Heart right ventricle (tissue), 16 donors: ENCODE measurements around the gene CPXM1. TPM values are rescaled to one million over a fixed set of nuclear protein-coding genes. Genes with fewer than 3 reads are reported as not detected.

ENCODE experiments used
- ATAC-seq, 8 donors: fragments of 200-7000 bp; cut with Tn5 transposase; one replicate each; pipeline ENCODE4 v1.9.1; 2020; ENCODE audit warnings: mild to moderate bottlenecking in 8 of 8, moderate library complexity in 8 of 8, moderate number of reproducible peaks in 1 of 8
- DNase-seq, 2 donors: peaks; one replicate each; pipeline ENCODE4 v3.0.0-alpha.2; 2020
- H3K27ac ChIP-seq, 10 donors: fragments of 200-600 bp; sonication (generic) in 2 of 10; one replicate each; pipeline versions ENCODE4 v1.5.0 to v1.8.0; 2020 to 2022; ENCODE audit warnings: mild to moderate bottlenecking in 3 of 10
- H3K27me3 ChIP-seq, 7 donors: fragments of 200-600 bp; one replicate each; pipeline ENCODE4 v1.8.0; 2021 to 2022; ENCODE audit warnings: mild to moderate bottlenecking in 2 of 7
- H3K36me3 ChIP-seq, 9 donors: fragments of 200-600 bp; sonication (generic) in 1 of 9; one replicate each; pipeline versions ENCODE4 v1.5.0 to v1.8.0; 2020 to 2022; ENCODE audit warnings: mild to moderate bottlenecking in 2 of 9
- H3K4me1 ChIP-seq, 9 donors: fragments of 200-600 bp; sonication (generic) in 1 of 9; one replicate each; pipeline versions ENCODE4 v1.5.0 to v1.8.0; 2020 to 2022; ENCODE audit warnings: mild to moderate bottlenecking in 4 of 9
- H3K4me3 ChIP-seq, 10 donors: fragments of 200-600 bp; sonication (generic) in 2 of 10; one replicate each; pipeline versions ENCODE4 v1.5.0 to v1.8.0; 2020 to 2022; ENCODE audit warnings: mild to moderate bottlenecking in 7 of 10, moderate library complexity in 2 of 10
- H3K9me3 ChIP-seq, 11 donors: fragments of 200-600 bp in 10 of 11; sonication (generic) in 2 of 11; one replicate each; pipeline versions ENCODE4 v1.5.0 to v1.8.0; 2013 to 2022; ENCODE audit warnings: mild to moderate bottlenecking in 2 of 11, control low read depth in 1 of 11, moderate library complexity in 1 of 11
- CTCF ChIP-seq, 9 donors: fragments of 200-600 bp; sonication (generic) in 2 of 9; IDR thresholded peaks; one replicate each; pipeline versions ENCODE4 v1.5.0 to v1.8.0; 2021 to 2022; ENCODE audit warnings: antibody characterized with exemption in 9 of 9, mild to moderate bottlenecking in 5 of 9, moderate library complexity in 1 of 9
- WGBS, 2 donors: extraction: QIAGEN DNeasy Blood & Tissue Kit; methylation state at CpG; one replicate each; pipeline ENCODE4 v1.1.7; 2013; ENCODE audit warnings: inconsistent platforms in 1 of 2; 5-methylcytosine and 5-hydroxymethylcytosine counted together
- intact Hi-C, 10 donors: fragments of 100-400 bp; cut with DNase I; formaldehyde crosslinking; loops; one replicate each; pipeline versions ENCODE4 v1.11.1 to v1.14.2; 2022
- polyA plus RNA-seq, 2 donors: library from polyadenylated mRNA; stranded (reverse); fragments of 200-250 nt; gene quantifications; one replicate each; pipeline ENCODE4 v1.2.3, GENCODE V29; 2013
- total RNA-seq, 10 donors: library from RNA; stranded (reverse); fragmentation: NEBNext Ultra II Directional in 3 of 10; extraction: Animal tissue kit (Norgen Biotek cat#: 25700) in 3 of 10; gene quantifications; one replicate each; pipeline versions ENCODE4 v1.2.1 to v1.2.4, GENCODE V29; 2021 to 2023
- donor health status: Arrhythmogenic right ventricular cardiomyopathy.
- donor health status: ischemic (EF 13 %, LVEDD 7.1; RV severe dilation, severe dysfunction).
- donor health status: healthy with polysubstance abuse.
- donor health status: DM: no; HTN: yes; CAD: no.
- donor health status: DM: no; HTN: no; CAD: no.
- donor health status: ischemic (EF 25% LVEDD 6.9; RV normal size, moderate dysfunction).
- donor health status: ischemic (EF 25% LVEDD 5.7; RV mildly dilated, moderate dysfunction).
- donor health status: healthy.
- donor health status: DM: yes; HTN: yes; CAD: no.
- donor health status: Ischemic cardiomyopathy.
- donor health status: ischemic (EF 35%, LVEDD 5.7; RV mildly dilated, moderate dysfunction).
- donor health status: nonischemic (EF 11% LVEDD 7.7; RV severe dilation, severe dysfunction).
- donor health status: DM: yes; HTN: yes; CAD: no.
- donor health status: PGD.
- donor health status: ischemic (EF 29% LVEDD 5.4; RV normal size, mild dysfunction).
- donor health status: nonischemic (EF 23%, LVEDD 6.1; RV moderate dilation, normal function).

Gene CPXM1
- total and polyA plus RNA-seq, 12 donors, result 0.48 to 4.9 (median 1.4) TPM; not detected in 1

- TF ChIP-seq CTCF (IDR thresholded peaks at IDR 0.05), result peak in 1 of 9 donors; percentile 22
- peak in 3 of 8 donors; percentile 18 to 69 (median 41) for ATAC-seq
- peak overlapping the region in 9 of 10 donors; percentile 40 to 57 (median 50) for H3K4me3 ChIP-seq
- H3K9me3 ChIP-seq, result no peaks in the 10 kb centered on the region
- H3K36me3 ChIP-seq, result no peaks in the 10 kb centered on the region
- H3K27ac ChIP-seq, result peak overlapping the region in 1 of 10 donors; percentile 15
- WGBS, 2 donors, result 1% methylated on average over 47 to 93 of the region's 93 CpGs
- H3K27me3 ChIP-seq, result peaks cover 5 to 79% (median 53%) of the 10 kb centered on the region in 7 donors
- DNase-seq, result peak in 1 of 2 donors; percentile 45
- intact Hi-C loops, result loop anchor here in 9 of 10 donors (5.0 to 10.0 kb wide), 6 partner anchors 65 to 253 kb away; partner anchors contain the start of genes PCED1A (in 1 of the 9) and VPS16 (in 1 of the 9)
- H3K4me1 ChIP-seq, result peaks cover 8 to 30% (median 25%) of the 10 kb centered on the region in 9 donors
Measured at GRCh38 chr20:2751878-2752566, 48.4 kb downstream of the CPXM1 start.

- ATAC-seq (peak in 2 of 8 donors; percentile 4 to 12), DNase-seq (no peak)
- Histone ChIP-seq H3K36me3 (no peaks in the 10 kb centered on the region), H3K4me1 (peaks cover 8 to 30% (median 25%) of the 10 kb centered on the region in 9 donors), H3K9me3 (no peaks in the 10 kb centered on the region), H3K4me3 (peak overlapping the region in 9 of 10 donors; percentile 40 to 57 (median 48)), H3K27ac (peak overlapping the region in 1 of 10 donors; percentile 15), H3K27me3 (peaks cover 5 to 74% (median 48%) of the 10 kb centered on the region in 7 donors)
- 2 to 3% methylated on average over 23 to 26 of the region's 26 CpGs for WGBS, 2 donors
- intact Hi-C loops, result loop anchor here in 9 of 10 donors (5.0 to 10.0 kb wide), 6 partner anchors 64 to 253 kb away; partner anchors contain the start of genes PCED1A (in 1 of the 9) and VPS16 (in 1 of the 9)
- no peak for TF ChIP-seq CTCF (IDR thresholded peaks at IDR 0.05)
Measured at GRCh38 chr20:2751347-2751877, 49.0 kb downstream of the CPXM1 start.

- H3K9me3 ChIP-seq, result no peaks in the 10 kb centered on the region
- no peak overlapping the region for H3K27ac ChIP-seq
- H3K4me3 ChIP-seq, result peak overlapping the region in 9 of 10 donors; percentile 40 to 57 (median 48)
- ATAC-seq, result peak in 7 of 8 donors; percentile 35 to 67 (median 42)
- H3K27me3 ChIP-seq, result peaks cover 5 to 66% (median 41%) of the 10 kb centered on the region in 7 donors
- WGBS, 2 donors, result 2 to 4% methylated on average over 34 of the region's 34 CpGs
- intact Hi-C loops, result loop anchor here in 9 of 10 donors (5.0 to 10.0 kb wide), 6 partner anchors 63 to 254 kb away; partner anchors contain the start of genes PCED1A (in 1 of the 9) and VPS16 (in 1 of the 9)
- no peaks in the 10 kb centered on the region for H3K36me3 ChIP-seq
- peaks cover 8 to 30% (median 25%) of the 10 kb centered on the region in 9 donors for H3K4me1 ChIP-seq
- no peak for TF ChIP-seq CTCF (IDR thresholded peaks at IDR 0.05)
- DNase-seq, result no peak
Measured at GRCh38 chr20:2750491-2751251, 49.8 kb downstream of the CPXM1 start.
